Osteocyte (in vitro differentiated cells): Measurements from ENCODE around the gene SLC7A7. TPM values are rescaled to one million over a fixed set of nuclear protein-coding genes. Genes with fewer than 3 reads are reported as not detected.

Experiments
- DNase-seq: peaks from one replicate; pipeline ENCODE4 v3.0.0; 2021; ENCODE audit warnings: mixed read lengths; ENCODE audit not compliant: unreplicated experiment; ENCODE audit errors: extremely low spot score
- H3K27ac Mint-ChIP-seq: one replicate; pipeline ENCODE4 v1.8.0; 2021; ENCODE audit warnings: mild to moderate bottlenecking, mixed read lengths; ENCODE audit not compliant: unreplicated experiment
- H3K27me3 Mint-ChIP-seq: one replicate; pipeline ENCODE4 v1.8.0; 2021; ENCODE audit warnings: mixed read lengths; ENCODE audit not compliant: unreplicated experiment
- H3K36me3 Mint-ChIP-seq: one replicate; pipeline ENCODE4 v1.8.0; 2021; ENCODE audit warnings: mixed read lengths; ENCODE audit not compliant: unreplicated experiment
- H3K4me1 Mint-ChIP-seq: one replicate; pipeline ENCODE4 v1.8.0; 2021; ENCODE audit warnings: mixed read lengths; ENCODE audit not compliant: unreplicated experiment
- H3K4me3 Mint-ChIP-seq: one replicate; pipeline ENCODE4 v1.8.0; 2021; ENCODE audit warnings: mild to moderate bottlenecking, moderate library complexity, mixed read lengths; ENCODE audit not compliant: unreplicated experiment
- H3K9me3 Mint-ChIP-seq: one replicate; pipeline ENCODE4 v1.8.0; 2021; ENCODE audit warnings: mixed read lengths; ENCODE audit not compliant: unreplicated experiment
- CTCF ChIP-seq: fragments of 200-600 bp; sonication (generic); IDR thresholded peaks from 2 replicates; pipeline ENCODE4 v1.5.0; 2021; ENCODE audit warnings: antibody characterized with exemption, mild to moderate bottlenecking, moderate library complexity
- total RNA-seq: library from RNA; stranded (reverse); gene quantifications from 2 replicates; pipeline ENCODE4 v1.2.1, GENCODE V29; 2021

The SLC7A7 gene
- total RNA-seq, 1 donor from 2014 or later: 1.6 TPM

GRCh38 chr14:22819151-22819988 is 4.1 kb upstream of the SLC7A7 start:
- no peak for DNase-seq
- TF ChIP-seq CTCF: no peak
- H3K27me3 Mint-ChIP-seq: no peaks in the 10 kb centered on the region
- H3K4me3 Mint-ChIP-seq: peak overlapping the region; percentile 17
- no peaks in the 10 kb centered on the region for H3K36me3 Mint-ChIP-seq
- H3K27ac Mint-ChIP-seq: peak overlapping the region; percentile 94
- no peaks in the 10 kb centered on the region for H3K9me3 Mint-ChIP-seq
- peaks cover 45% of the 10 kb centered on the region for H3K4me1 Mint-ChIP-seq

- H3K27ac Mint-ChIP-seq: no peak overlapping the region
- no peaks in the 10 kb centered on the region for H3K36me3 Mint-ChIP-seq
- no peak for TF ChIP-seq CTCF
- H3K9me3 Mint-ChIP-seq: no peaks in the 10 kb centered on the region
- DNase-seq: no peak
- H3K4me1 Mint-ChIP-seq: peaks cover 18% of the 10 kb centered on the region
- no peak overlapping the region for H3K4me3 Mint-ChIP-seq
- no peaks in the 10 kb centered on the region for H3K27me3 Mint-ChIP-seq
Observed at GRCh38 chr14:22814373-22814772, 862 bp downstream of the SLC7A7 start.

GRCh38 chr14:22813145-22813544 is 2.1 kb downstream of the SLC7A7 start:
- DNase-seq: no peak
- no peak overlapping the region for H3K4me3 Mint-ChIP-seq
- H3K9me3 Mint-ChIP-seq: no peaks in the 10 kb centered on the region
- no peak overlapping the region for H3K27ac Mint-ChIP-seq
- H3K4me1 Mint-ChIP-seq: peaks cover 11% of the 10 kb centered on the region
- no peaks in the 10 kb centered on the region for H3K27me3 Mint-ChIP-seq
- no peak for TF ChIP-seq CTCF
- no peaks in the 10 kb centered on the region for H3K36me3 Mint-ChIP-seq

GRCh38 chr14:22812744-22813143 is 2.5 kb downstream of the SLC7A7 start:
- Mint-ChIP-seq H3K4me3 (no peak overlapping the region), H3K27me3 (no peaks in the 10 kb centered on the region), H3K36me3 (no peaks in the 10 kb centered on the region), H3K4me1 (peaks cover 9% of the 10 kb centered on the region), H3K9me3 (no peaks in the 10 kb centered on the region), H3K27ac (no peak overlapping the region)
- TF ChIP-seq CTCF: no peak
- no peak for DNase-seq

GRCh38 chr14:22811722-22812121 is 3.5 kb downstream of the SLC7A7 start:
- Mint-ChIP-seq H3K27me3 (no peaks in the 10 kb centered on the region), H3K9me3 (no peaks in the 10 kb centered on the region), H3K27ac (no peak overlapping the region), H3K4me1 (peaks cover 9% of the 10 kb centered on the region), H3K4me3 (no peak overlapping the region), H3K36me3 (no peaks in the 10 kb centered on the region)
- DNase-seq: no peak
- no peak for TF ChIP-seq CTCF
